ENCODE results near the gene IGF2BP3. TPM values are rescaled to one million over a fixed set of nuclear protein-coding genes. Genes with fewer than 3 reads are reported as not detected.

The IGF2BP3 gene
- total and polyA plus RNA-seq, 8 donors, result 0.09 to 1.3 (median 0.55) TPM

GRCh38 chr7:23474829-23475575, 4.7 kb upstream of the IGF2BP3 start:
- FAIRE-seq, result no peak
- no peak for DNase-seq
- Histone ChIP-seq H3K27ac (no peak overlapping the region), H3K9me3 (no peaks in the 10 kb centered on the region), H3K36me3 (no peaks in the 10 kb centered on the region), H3K4me1 (peaks cover 0 to 14% (median 0%) of the 10 kb centered on the region in 3 donors), H3K4me3 (no peak overlapping the region), H3K27me3 (peaks cover 38 to 99% (median 68%) of the 10 kb centered on the region in 4 donors)
- intact Hi-C loops (cut with DNase I), result no loop called here
- no peak for TF ChIP-seq CTCF (IDR thresholded peaks at IDR 0.05)
- no peak for ATAC-seq
- WGBS, 2 donors, result 5 to 6% methylated on average over 15 of the region's 15 CpGs

- intact Hi-C loops (cut with DNase I), result no loop called here
- DNase-seq (peak in 4 of 6 donors; percentile 30 to 78 (median 62)), ATAC-seq (peak; percentile 34 to 78 (median 72)), FAIRE-seq (no peak)
- no peak overlapping the region for H3K27ac ChIP-seq
- WGBS, 2 donors, result 2 to 5% methylated on average over 65 to 66 of the region's 66 CpGs
- H3K4me3 ChIP-seq, result peak overlapping the region in 1 of 4 donors; percentile 11
- no peaks in the 10 kb centered on the region for H3K9me3 ChIP-seq
- TF ChIP-seq CTCF (IDR thresholded peaks at IDR 0.05), result no peak
- peaks cover 38 to 96% (median 69%) of the 10 kb centered on the region in 4 donors for H3K27me3 ChIP-seq
- no peaks in the 10 kb centered on the region for H3K36me3 ChIP-seq
- peaks cover 0 to 21% (median 4%) of the 10 kb centered on the region in 3 donors for H3K4me1 ChIP-seq
These were observed 4.0 kb upstream of the IGF2BP3 start for GRCh38 chr7:23474094-23474828.

- ATAC-seq (no peak), FAIRE-seq (no peak), DNase-seq (no peak)
- Histone ChIP-seq H3K27me3 (peaks cover 38 to 91% (median 69%) of the 10 kb centered on the region in 4 donors), H3K4me1 (peaks cover 0 to 26% (median 9%) of the 10 kb centered on the region in 3 donors), H3K9me3 (no peaks in the 10 kb centered on the region), H3K4me3 (peak overlapping the region in 1 of 4 donors; percentile 11), H3K36me3 (no peaks in the 10 kb centered on the region), H3K27ac (no peak overlapping the region)
- WGBS, 2 donors, result 5 to 6% methylated on average over 21 to 23 of the region's 23 CpGs
- intact Hi-C loops (cut with DNase I), result no loop called here
- TF ChIP-seq CTCF (IDR thresholded peaks at IDR 0.05), result no peak
These were observed 3.5 kb upstream of the IGF2BP3 start for GRCh38 chr7:23473844-23474093.

GRCh38 chr7:23472956-23473843, 2.9 kb upstream of the IGF2BP3 start:
- Histone ChIP-seq H3K36me3 (no peaks in the 10 kb centered on the region), H3K27ac (no peak overlapping the region), H3K27me3 (peaks cover 38 to 85% (median 66%) of the 10 kb centered on the region in 4 donors), H3K4me1 (peaks cover 0 to 30% (median 9%) of the 10 kb centered on the region in 3 donors), H3K9me3 (no peaks in the 10 kb centered on the region), H3K4me3 (no peak overlapping the region)
- no peak for FAIRE-seq
- ATAC-seq, result no peak
- no peak for TF ChIP-seq CTCF (IDR thresholded peaks at IDR 0.05)
- DNase-seq, result no peak
- WGBS, 2 donors, result 16 to 19% methylated on average over 16 of the region's 16 CpGs
- intact Hi-C loops (cut with DNase I), result no loop called here

Measured in pancreas (tissue), 10 donors.